GM23248 (cell line): ENCODE measurements around the gene PTPRH. TPM values are rescaled to one million over a fixed set of nuclear protein-coding genes. Genes with fewer than 3 reads are reported as not detected.

Source experiments
- DNase-seq: peaks from one replicate; pipeline ENCODE4 v3.0.0-alpha.2; 2015
- H2AFZ ChIP-seq: fragments of 200-600 bp; sonication (generic); 2 replicates; pipeline ENCODE4 v1.6.1; 2016; ENCODE audit warnings: antibody characterized with exemption
- H3F3A ChIP-seq: fragments of 200-600 bp; sonication (generic); 2 replicates; pipeline ENCODE4 v1.6.1; 2016; ENCODE audit warnings: mild to moderate bottlenecking, antibody characterized with exemption, mixed run types; ENCODE audit not compliant: insufficient read depth
- H3K27ac ChIP-seq: fragments of 200-600 bp; sonication (generic); 2 replicates; pipeline ENCODE4 v1.5.1; 2016; ENCODE audit warnings: mild to moderate bottlenecking
- H3K27me3 ChIP-seq: fragments of 200-600 bp; sonication (generic); replicated peaks from 2 replicates; pipeline ENCODE4 v1.6.1; 2016; ENCODE audit warnings: mild to moderate bottlenecking; ENCODE audit not compliant: insufficient read depth
- H3K36me3 ChIP-seq: fragments of 200-600 bp; sonication (generic); 2 replicates; pipeline ENCODE4 v1.6.1; 2016; ENCODE audit warnings: low read depth, mild to moderate bottlenecking
- H3K4me1 ChIP-seq: fragments of 200-600 bp; sonication (generic); 2 replicates; pipeline ENCODE4 v1.6.1; 2016; ENCODE audit warnings: mild to moderate bottlenecking; ENCODE audit not compliant: insufficient read depth
- H3K4me2 ChIP-seq: fragments of 200-600 bp; sonication (generic); one replicate; pipeline ENCODE4 v1.6.1; 2016; ENCODE audit warnings: mild to moderate bottlenecking; ENCODE audit not compliant: unreplicated experiment
- H3K4me3 ChIP-seq: fragments of 200-600 bp; sonication (generic); 2 replicates; pipeline ENCODE4 v1.5.1; 2016; ENCODE audit warnings: mild to moderate bottlenecking
- H3K79me2 ChIP-seq: fragments of 200-600 bp; sonication (generic); 2 replicates; pipeline ENCODE4 v1.6.1; 2016; ENCODE audit warnings: mild to moderate bottlenecking; ENCODE audit not compliant: insufficient read depth
- H3K9ac ChIP-seq: fragments of 200-600 bp; sonication (generic); 2 replicates; pipeline ENCODE4 v1.6.1; 2016; ENCODE audit warnings: mild to moderate bottlenecking
- H3K9me2 ChIP-seq: fragments of 200-600 bp; sonication (generic); 2 replicates; pipeline ENCODE4 v1.6.1; 2016; ENCODE audit warnings: mixed run types, mild to moderate bottlenecking, moderate library complexity; ENCODE audit not compliant: insufficient read depth
- H3K9me3 ChIP-seq: fragments of 200-600 bp; sonication (generic); one replicate; pipeline ENCODE4 v1.6.1; 2017; ENCODE audit warnings: low read depth
- H4K20me1 ChIP-seq: fragments of 200-600 bp; sonication (generic); 2 replicates; pipeline ENCODE4 v1.6.0; 2016; ENCODE audit not compliant: insufficient read depth
- EZH2 ChIP-seq: fragments of 200-600 bp; sonication (generic); IDR thresholded peaks from 2 replicates; pipeline ENCODE4 v1.6.1; 2018; ENCODE audit warnings: antibody characterized with exemption, mild to moderate bottlenecking; ENCODE audit not compliant: insufficient read depth, poor library complexity, severe bottlenecking
- EZH2phosphoT487 ChIP-seq: fragments of 200-600 bp; sonication (generic); IDR thresholded peaks from 2 replicates; pipeline ENCODE4 v1.6.1; 2018; ENCODE audit warnings: antibody characterized with exemption, moderate library complexity, mild to moderate bottlenecking, low read depth; ENCODE audit not compliant: insufficient read depth
- WGBS, 2 experiments: methylation state at CpG; one replicate each; pipeline ENCODE4 v1.1.6; 2015 to 2017; ENCODE audit warnings: low lambda C conversion rate in 2 of 2, low coverage in 1 of 2; ENCODE audit errors: missing lambda C conversion rate in 2 of 2; 5-methylcytosine and 5-hydroxymethylcytosine counted together
- in situ Hi-C: fragments of 300-500 bp; cut with MboI; formaldehyde crosslinking; loops from 2 replicates; pipeline ENCODE4 v1.15.0; 2020
- polyA plus RNA-seq: library from polyadenylated mRNA; unstranded; fragments of >200 nt; fragmentation: Nextera tagmentation; extraction: Ambion mirVana; gene quantifications from 2 replicates; pipeline ENCODE4 v1.2.1, GENCODE V29; 2016
- total RNA-seq: library from RNA; depleted of rRNA; stranded (reverse); fragments of >200 nt; shearing (Covaris generic); gene quantifications from 2 replicates; pipeline ENCODE4 v1.2.3, GENCODE V29; 2014

Gene PTPRH
- total and polyA plus RNA-seq, 2 experiments from 2014 or later: 0.28 to 0.43 TPM

DNA sequence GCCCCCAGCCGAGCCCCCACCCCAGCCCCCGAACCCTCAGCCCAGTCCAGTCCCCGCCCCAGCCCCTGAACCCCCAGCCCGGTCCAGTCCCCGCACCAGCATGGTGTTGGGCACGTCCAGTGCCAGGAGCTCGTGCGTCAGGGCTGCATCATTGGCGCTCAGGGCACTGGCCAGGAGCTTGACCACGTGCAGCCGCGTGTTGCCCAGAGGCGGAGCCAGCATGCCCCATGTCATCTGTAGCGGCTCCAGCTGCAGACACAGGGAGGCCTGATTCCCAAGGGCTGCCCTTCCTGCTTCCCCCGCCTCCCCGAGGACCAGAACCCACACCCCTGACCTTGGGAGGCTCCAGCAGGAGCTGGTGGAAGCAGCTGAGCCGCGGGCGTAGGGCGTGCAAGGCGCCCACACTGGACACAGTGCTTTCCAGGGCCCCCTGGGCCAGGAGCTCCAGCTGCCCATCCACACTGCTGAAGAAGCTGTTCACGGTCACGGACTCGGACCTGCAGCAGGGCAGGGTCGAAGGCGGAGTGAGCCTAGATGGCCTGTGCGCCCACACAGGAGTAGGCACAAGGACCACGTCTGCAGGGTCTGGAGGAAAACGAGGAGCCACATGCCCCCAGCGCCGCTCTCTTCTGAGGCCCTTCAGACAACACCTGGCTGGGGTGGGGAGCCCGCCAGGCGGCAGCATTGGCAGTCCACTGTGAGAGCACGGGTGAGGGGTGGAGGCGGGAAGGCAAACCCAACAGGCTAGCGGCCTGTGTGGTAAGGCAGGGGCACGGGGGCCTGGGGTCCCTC, 32.0 kb upstream of the PTPRH start:
- H3K79me2 ChIP-seq: peaks cover 22% of the 10 kb centered on the region
- no peak overlapping the region for H3K27ac ChIP-seq
- 89 to 92% methylated on average over 28 to 34 of the region's 37 CpGs for WGBS, 2 experiments
- in situ Hi-C loops: no loop called here
- H3K36me3 ChIP-seq: peaks cover 19% of the 10 kb centered on the region
- no peaks in the 10 kb centered on the region for H3F3A ChIP-seq
- H4K20me1 ChIP-seq: no peaks in the 10 kb centered on the region
- no peak overlapping the region for H2AFZ ChIP-seq
- H3K9me2 ChIP-seq: no peaks in the 10 kb centered on the region
- H3K4me3 ChIP-seq: no peak overlapping the region
- no peak for DNase-seq
- no peak overlapping the region for H3K9ac ChIP-seq
- H3K27me3 ChIP-seq: no peaks in the 10 kb centered on the region
- TF ChIP-seq EZH2 (no peak), EZH2phosphoT487 (no peak)
- H3K9me3 ChIP-seq: no peaks in the 10 kb centered on the region
- H3K4me2 ChIP-seq: no peak overlapping the region
- H3K4me1 ChIP-seq: no peaks in the 10 kb centered on the region

- no peaks in the 10 kb centered on the region for H3K9me3 ChIP-seq
- H4K20me1 ChIP-seq: no peaks in the 10 kb centered on the region
- H3K36me3 ChIP-seq: peaks cover 22% of the 10 kb centered on the region
- H3K9ac ChIP-seq: no peak overlapping the region
- no peaks in the 10 kb centered on the region for H3F3A ChIP-seq
- in situ Hi-C loops: no loop called here
- no peak for TF ChIP-seq EZH2phosphoT487
- no peak for TF ChIP-seq EZH2
- no peak for DNase-seq
- H3K9me2 ChIP-seq: no peaks in the 10 kb centered on the region
- H3K79me2 ChIP-seq: peaks cover 16% of the 10 kb centered on the region; the same call in 1 of the 2 replicates
- H3K27me3 ChIP-seq: no peaks in the 10 kb centered on the region
- no peak overlapping the region for H2AFZ ChIP-seq
- no peak overlapping the region for H3K4me2 ChIP-seq
- H3K27ac ChIP-seq: no peak overlapping the region
- H3K4me1 ChIP-seq: no peaks in the 10 kb centered on the region
- H3K4me3 ChIP-seq: no peak overlapping the region
- 92% methylated on average over 6 of the region's 6 CpGs for WGBS, 2 experiments
Measured at GRCh38 chr19:55240713-55241020, 31.4 kb upstream of the PTPRH start.

DNA sequence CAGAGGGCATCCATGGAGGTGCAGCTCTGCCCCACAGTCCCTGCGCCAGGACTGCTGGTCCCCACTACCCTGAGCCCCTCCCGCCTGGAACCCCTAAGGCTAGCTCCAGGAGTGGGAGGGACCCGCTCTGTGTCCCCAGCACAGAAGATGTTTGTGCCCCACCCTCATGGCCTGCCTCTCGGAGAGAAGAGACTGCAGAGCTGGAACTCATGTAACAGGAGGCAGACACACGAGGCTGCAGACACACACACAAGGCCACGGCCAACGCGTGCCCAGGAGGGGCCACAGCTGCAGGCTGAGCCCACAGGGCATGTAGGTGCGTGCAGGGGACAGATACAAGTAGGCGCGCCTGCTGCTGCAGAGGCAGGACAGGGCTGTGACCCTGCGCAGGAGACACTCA, 29.7 kb upstream of the PTPRH start:
- H3F3A ChIP-seq: no peaks in the 10 kb centered on the region
- H3K4me2 ChIP-seq: no peak overlapping the region
- H2AFZ ChIP-seq: no peak overlapping the region
- in situ Hi-C loops: no loop called here
- 82 to 84% methylated on average over 12 of the region's 12 CpGs for WGBS, 2 experiments
- H3K27me3 ChIP-seq: no peaks in the 10 kb centered on the region
- H3K9me2 ChIP-seq: no peaks in the 10 kb centered on the region
- H3K27ac ChIP-seq: no peak overlapping the region
- no peaks in the 10 kb centered on the region for H3K4me1 ChIP-seq
- no peak overlapping the region for H3K4me3 ChIP-seq
- H3K9ac ChIP-seq: no peak overlapping the region
- no peaks in the 10 kb centered on the region for H3K9me3 ChIP-seq
- DNase-seq: no peak
- H3K36me3 ChIP-seq: peaks cover 22% of the 10 kb centered on the region
- H4K20me1 ChIP-seq: no peaks in the 10 kb centered on the region
- H3K79me2 ChIP-seq: 0 out of 2 replicates have a peak, but pooled peaks cover 6% of the 10 kb centered on the region
- no peak for TF ChIP-seq EZH2phosphoT487
- TF ChIP-seq EZH2: no peak

GRCh38 chr19:55238030-55238429, 28.7 kb upstream of the PTPRH start:
- in situ Hi-C loops: no loop called here
- TF ChIP-seq EZH2phosphoT487 (no peak), EZH2 (no peak)

More at GRCh38 chr19:55238030-55238429, 28.7 kb upstream of the PTPRH start:
- no peaks in the 10 kb centered on the region for H3K9me2 ChIP-seq
- no peak overlapping the region for H3K4me3 ChIP-seq
- no peak overlapping the region for H3K9ac ChIP-seq
- DNase-seq: no peak
- no peak overlapping the region for H2AFZ ChIP-seq
- H3K9me3 ChIP-seq: no peaks in the 10 kb centered on the region
- no peak overlapping the region for H3K4me2 ChIP-seq
- no peaks in the 10 kb centered on the region for H3K4me1 ChIP-seq
- no peaks in the 10 kb centered on the region for H4K20me1 ChIP-seq
- H3K79me2 ChIP-seq: peaks cover 5% of the 10 kb centered on the region; the same call in 1 of the 2 replicates
- WGBS, 2 experiments: 92 to 93% methylated on average over 6 to 8 of the region's 8 CpGs
- no peak overlapping the region for H3K27ac ChIP-seq
- no peaks in the 10 kb centered on the region for H3K27me3 ChIP-seq
- H3K36me3 ChIP-seq: peaks cover 30% of the 10 kb centered on the region
- no peaks in the 10 kb centered on the region for H3F3A ChIP-seq
